DMS153 treated with DMSO at 0.1 percent for 48 hours (cell line): ENCODE results near the gene CIAO3.

Experiments
- DNase-seq: peaks from one replicate; lab custom pipeline; 2025; ENCODE audit not compliant: unreplicated experiment; lab: John Stamatoyannopoulos, UW

The CIAO3 gene

GRCh38 chr16:740764-741505, at the start of gene CIAO3:
CIAO3 (minus strand) TSS chr16:740997; CDS start chr16:740985, 12 bp downstream.
- DNase-seq = peak; percentile 75

- no peak for DNase-seq
These were observed 49.3 kb upstream of the CIAO3 start for GRCh38 chr16:790086-790485.

- DNase-seq = no peak
These were observed 48.5 kb upstream of the CIAO3 start for GRCh38 chr16:789191-789850.

DNA sequence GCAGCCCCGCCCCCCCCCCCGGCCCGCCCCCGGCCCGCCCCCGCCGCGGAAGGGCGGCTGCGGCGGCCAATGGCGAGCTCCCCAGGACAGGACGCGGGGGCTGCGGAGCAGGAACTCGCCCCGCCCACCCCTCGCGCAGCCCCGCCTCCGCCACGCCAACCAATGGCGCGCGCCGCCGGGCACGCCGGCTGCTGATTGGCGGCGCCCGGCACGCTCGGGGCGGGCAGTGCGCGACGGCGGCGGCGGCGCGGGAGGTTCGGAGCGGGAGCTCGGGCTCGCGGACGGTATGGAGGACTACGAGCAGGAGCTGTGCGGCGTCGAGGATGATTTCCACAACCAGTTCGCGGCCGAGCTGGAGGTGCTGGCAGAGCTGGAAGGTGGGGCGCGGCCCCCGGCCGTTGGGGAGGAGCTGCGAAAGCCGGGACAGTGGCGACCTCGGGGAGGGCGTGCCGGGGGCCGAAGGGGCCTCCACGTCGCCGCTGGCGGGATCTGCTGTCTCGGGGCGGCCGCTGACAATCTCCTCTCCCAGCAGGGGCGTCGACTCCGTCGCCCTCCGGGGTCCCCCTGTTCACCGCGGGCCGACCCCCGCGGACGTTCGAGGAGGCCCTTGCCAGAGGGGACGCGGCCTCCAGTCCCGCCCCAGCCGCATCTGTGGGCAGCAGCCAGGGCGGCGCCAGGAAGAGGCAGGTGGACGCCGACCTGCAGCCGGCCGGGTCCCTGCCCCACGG, 47.8 kb upstream of the CIAO3 start, which contains the start of gene CHTF18:
Gene CHTF18 (plus strand): TSS at position 222 of the 728 bp plus-strand sequence. CDS start 65 bp downstream, at position 287.
- peak; percentile 77 for DNase-seq

GRCh38 chr16:787978-788398, 47.2 kb upstream of the CIAO3 start, which contains the start of gene RPUSD1:
RPUSD1 (minus strand) TSS chr16:788381; CDS start chr16:787737, 644 bp downstream.
- no peak for DNase-seq

DNA sequence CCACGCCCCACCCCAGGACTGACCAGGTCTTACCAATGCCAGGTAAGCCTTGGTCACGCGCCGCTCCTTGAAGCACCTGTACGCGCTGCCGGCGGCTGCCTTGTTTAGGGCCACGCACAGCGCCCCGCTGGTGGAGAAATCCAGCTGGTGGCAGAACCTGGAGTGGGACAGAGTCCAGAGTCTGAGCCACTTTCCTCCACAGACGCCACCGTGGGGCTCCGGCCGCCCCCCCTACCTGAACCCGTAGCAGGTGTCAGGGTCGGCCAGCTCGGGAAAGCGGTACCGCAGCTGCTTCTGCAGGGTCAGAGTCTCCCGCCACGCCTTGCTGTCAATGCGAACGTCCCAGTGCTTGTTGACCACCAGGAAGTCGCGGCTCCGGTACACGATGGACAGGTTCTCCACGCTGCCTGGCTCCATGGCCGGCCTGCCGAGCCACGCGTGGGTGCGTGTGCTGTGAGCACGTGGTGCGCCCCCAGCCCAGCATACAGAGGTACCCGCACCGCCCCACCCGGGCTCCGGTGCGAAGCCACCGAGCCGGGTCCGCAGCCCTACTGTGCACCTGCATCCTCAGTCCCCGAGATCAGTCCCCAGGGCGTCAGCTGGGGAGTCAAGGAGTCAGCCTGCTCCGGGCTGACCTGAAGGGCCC, 46.6 kb upstream of the CIAO3 start:
- no peak for DNase-seq

DNA sequence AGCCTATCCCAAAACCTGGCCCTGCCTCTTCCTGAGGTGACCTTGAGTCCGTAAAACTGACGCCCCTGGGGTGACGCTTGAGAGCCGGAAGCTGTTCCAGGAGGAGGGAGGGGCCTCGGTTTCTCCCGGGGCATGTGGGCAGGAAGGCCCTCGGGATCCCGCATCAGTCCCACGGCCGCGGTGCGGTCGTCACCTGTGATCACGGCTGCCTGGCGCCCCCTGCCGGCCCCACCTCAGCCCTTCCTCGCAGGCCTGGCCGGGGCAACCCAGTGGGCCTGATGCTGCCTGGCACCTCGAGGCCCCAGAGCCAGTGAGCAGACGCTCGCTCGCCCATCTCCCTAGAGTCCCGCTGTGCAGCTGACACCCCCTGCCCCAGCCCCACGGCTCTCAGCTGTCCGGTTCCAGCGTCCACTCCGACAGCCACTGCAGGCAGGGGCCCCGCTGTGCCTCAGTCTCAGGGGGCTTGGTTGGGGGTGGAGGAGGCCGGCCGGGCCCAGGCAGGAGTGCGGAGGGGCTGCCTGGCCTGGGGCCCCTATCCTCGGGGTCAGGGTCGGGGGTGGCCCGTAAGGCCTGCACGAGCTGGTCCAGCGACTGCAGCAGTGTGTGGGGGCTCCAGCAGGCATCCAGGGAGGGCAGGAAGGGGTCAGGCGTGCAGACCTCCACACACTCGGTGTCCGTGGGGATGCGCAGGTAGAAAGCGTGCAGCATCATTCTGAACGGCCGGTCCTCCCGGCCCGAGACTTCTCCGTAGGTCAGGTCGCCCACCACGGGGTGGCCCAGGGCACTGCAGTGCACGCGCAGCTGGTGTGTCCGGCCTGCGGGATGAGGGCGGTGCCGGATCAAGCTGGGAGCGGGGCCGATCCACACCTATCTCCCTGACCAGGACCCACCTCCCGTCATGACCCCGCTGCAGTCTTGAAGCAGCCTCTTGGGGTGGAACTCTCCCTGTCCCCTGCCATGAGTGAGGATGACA, 45.1 kb upstream of the CIAO3 start:
- peak; percentile 36 for DNase-seq

DNA sequence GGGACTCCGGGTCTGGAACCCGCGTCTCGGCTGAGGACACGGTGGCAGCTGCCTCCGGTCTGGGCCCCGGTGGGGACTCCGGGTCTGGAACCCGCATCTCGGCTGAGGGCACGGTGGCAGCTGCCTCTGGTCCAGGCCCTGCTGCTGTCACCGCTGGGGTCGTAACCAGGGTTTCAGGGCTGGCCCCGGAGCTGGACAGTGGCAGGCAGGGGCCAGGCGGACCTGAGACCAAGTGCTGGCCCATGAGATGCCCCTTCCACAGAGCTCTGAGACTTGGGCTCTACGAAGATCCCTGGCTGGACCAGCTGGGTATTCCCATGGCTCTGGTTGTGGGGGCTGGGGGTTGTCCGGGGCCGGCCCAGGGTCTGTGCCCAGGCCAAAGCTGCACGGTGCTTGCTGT, 43.6 kb upstream of the CIAO3 start:
- DNase-seq = no peak

DNA sequence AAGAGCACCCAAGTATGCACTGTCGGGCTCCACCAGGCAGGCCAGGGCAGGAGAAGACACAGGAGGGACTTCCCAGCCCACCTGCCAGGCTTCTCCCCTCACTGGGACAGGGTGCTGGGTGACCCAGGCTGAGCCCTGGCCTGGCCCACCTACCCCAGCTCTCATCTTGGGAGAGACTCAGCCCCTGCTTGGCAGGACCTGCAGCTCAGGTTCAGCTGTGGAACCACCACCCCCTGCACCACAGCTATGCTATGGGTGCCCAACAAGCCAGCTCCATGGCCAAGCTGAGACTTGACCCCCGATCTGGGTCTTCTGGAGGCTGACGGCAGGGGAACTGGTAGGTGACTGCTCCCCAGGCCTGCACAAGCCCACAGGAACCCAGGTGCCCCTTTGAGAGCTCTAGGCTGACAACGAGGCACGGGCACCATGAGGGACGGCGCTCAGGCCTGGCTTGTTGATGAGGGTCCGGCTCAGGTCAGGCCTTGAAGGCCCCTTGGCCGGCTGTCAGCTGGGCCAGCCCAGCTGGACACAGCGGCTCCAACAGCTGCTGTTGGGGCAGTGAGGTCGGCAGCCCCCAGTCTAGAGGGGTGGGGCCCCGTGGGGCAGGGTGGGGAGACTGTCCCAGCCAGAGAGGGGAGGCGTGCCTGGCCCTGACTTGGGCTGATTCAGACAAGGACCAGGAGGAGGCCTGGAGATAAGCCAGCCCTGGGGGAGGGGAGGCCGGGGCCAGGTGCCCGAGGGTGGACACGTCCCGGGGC, 42.8 kb upstream of the CIAO3 start:
- DNase-seq = no peak

DNA sequence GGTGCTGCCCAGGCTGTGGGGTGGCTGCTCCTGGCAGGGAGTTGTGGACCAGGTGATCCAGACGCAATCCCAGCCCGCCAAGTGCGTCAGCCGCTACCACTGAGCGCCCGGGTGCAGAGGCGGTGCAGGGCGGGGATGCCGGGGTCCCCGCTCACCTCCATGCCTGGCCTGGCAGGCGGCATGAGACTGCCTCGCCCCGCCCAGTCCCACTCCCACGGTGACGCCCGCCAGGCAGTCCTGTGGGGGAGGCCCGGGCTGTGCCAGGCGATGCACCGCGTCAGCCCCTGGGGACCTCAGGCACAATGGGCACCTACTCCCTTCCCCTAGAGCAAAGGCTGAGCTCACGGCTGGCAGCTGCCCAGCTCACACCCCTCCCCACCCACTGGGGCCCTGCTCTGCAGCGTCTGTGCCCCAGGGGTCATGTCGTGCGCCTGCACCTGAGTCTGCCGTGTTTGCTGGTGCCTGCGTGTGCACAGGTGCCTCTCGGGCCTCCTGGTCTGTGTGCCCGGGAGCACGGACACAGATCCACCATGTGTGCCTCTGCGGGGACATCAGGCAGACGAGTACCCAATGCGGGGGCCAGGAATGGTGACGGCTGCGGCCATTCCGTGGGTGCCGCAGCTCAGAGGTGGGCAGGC, 42.1 kb upstream of the CIAO3 start:
- peak; percentile 76 for DNase-seq

GRCh38 chr16:782258-782657, 41.5 kb upstream of the CIAO3 start:
- no peak for DNase-seq

DNA sequence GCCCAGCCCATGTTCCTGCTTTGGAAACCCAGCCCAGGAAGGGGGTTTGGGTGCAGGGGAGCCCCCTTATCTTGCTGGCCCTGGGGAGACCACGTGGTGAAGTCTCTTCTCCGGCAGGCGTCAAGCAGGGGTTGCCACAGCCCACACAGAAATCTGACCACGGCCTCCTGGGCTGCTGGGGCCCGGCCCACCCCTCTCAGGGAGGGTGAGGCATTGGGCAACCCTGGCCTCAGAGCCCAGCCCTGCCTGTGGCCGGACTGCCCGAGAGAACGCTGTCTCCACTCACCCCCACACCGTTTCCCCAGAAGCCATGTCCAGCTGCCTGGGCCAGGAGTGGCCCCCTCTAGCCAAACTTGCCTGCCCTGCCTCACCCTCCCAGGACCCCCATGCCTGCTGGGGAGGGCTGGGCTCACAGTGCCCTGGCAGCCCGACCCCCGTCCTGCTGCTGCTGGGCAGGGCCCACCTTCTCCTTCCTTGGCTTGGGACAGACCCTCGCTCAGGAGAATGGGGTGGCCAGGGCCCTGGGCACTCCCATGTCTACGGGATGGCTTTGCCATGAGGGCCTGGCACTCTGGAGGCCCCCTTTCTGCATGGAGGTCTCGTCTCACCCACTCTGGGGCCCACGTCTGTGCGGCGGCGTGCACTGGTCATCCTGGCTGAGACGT, 40.7 kb upstream of the CIAO3 start:
- DNase-seq = no peak

DNA sequence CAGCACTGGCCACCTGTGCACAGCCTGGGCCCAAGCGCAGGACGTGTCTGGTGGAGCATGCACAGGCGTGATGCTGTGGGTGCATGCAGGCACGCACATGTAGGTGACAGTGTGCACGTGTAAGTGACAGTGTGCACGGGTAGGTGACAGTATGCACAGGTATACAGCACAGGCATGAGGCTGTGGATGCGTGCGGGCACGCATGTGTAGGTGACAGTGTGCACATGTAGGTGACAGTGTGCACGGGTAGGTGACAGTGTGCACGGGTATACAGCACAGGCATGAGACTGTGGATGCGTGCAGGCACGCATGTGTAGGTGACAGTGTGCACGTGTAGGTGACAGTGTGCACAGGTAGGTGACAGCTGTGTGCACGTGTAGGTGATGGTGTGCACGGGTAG, 39.5 kb upstream of the CIAO3 start:
- DNase-seq = no peak

GRCh38 chr16:779561-779960, 38.8 kb upstream of the CIAO3 start:
- no peak for DNase-seq

- DNase-seq = no peak
These were observed 38.2 kb upstream of the CIAO3 start for GRCh38 chr16:778909-779527.

DNA sequence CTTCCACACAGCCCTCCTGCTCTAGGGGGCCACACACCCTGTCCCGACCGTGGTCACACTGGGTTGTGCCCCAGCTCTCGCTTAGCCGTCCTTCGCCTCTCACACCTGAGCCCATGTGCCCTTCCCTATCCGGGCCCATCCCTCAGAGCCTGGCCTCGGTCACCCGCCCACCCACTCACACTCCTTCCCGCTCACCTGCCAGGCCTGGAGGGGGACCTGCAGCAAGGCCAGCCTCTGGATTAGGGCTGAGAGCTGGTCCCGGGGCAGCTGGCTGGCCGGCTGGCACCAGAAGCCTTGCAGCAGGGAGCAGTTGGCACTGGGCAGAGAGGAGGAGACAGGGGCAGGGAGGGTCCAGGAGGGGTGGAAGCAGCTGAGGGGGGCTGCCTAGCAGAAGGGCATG, 37.6 kb upstream of the CIAO3 start:
- DNase-seq = no peak

GRCh38 chr16:777826-778225, 37.0 kb upstream of the CIAO3 start:
- peak; percentile 9 for DNase-seq

- peak; percentile 16 for DNase-seq
These were observed 36.0 kb upstream of the CIAO3 start for GRCh38 chr16:776824-777223.
